Activated CD4-positive, alpha-beta T cell treated with anti-CD3 and anti-CD28 coated beads for 36 hours (primary cell): Measurements from ENCODE around the gene EMX2. TPM values are rescaled to one million over a fixed set of nuclear protein-coding genes. Genes with fewer than 3 reads are reported as not detected.

Source experiments
- ATAC-seq: fragments of 200-7000 bp; cut with Tn5 transposase; one replicate; pipeline ENCODE4 v1.10.0; 2021; ENCODE audit warnings: mild to moderate bottlenecking, moderate library complexity
- CTCF ChIA-PET: fragments of 350-600 bp; sonication (Branson Sonifier 250); formaldehyde crosslinking; loops from one replicate; lab custom pipeline; 2021; ENCODE audit warnings: antibody characterized with exemption; lab: Charles Lee
- POLR2A ChIA-PET: fragments of 350-600 bp; sonication (Branson Sonifier 250); formaldehyde crosslinking; loops from one replicate; lab custom pipeline; 2021; ENCODE audit warnings: antibody characterized with exemption, inconsistent platforms; lab: Charles Lee
- DNase-seq: peaks from one replicate; pipeline ENCODE4 v3.0.0-alpha.2; 2020
- H3K27ac Mint-ChIP-seq: one replicate; pipeline ENCODE4 v1.8.0; 2021; ENCODE audit warnings: mixed read lengths
- H3K27me3 Mint-ChIP-seq: one replicate; pipeline ENCODE4 v1.8.0; 2021; ENCODE audit warnings: mixed read lengths
- H3K36me3 Mint-ChIP-seq: one replicate; pipeline ENCODE4 v1.8.0; 2021; ENCODE audit warnings: low read depth, mixed read lengths
- H3K4me1 Mint-ChIP-seq: one replicate; pipeline ENCODE4 v1.8.0; 2021; ENCODE audit warnings: mixed read lengths
- H3K4me3 Mint-ChIP-seq: one replicate; pipeline ENCODE4 v1.8.0; 2021; ENCODE audit warnings: mild to moderate bottlenecking, moderate library complexity, mixed read lengths
- H3K9me3 Mint-ChIP-seq: one replicate; pipeline ENCODE4 v1.8.0; 2021; ENCODE audit warnings: low read depth, mixed read lengths
- intact Hi-C, 2 experiments: fragments of 100-400 bp; cut with DNase I in 1 of 2; cut with micrococcal nuclease in 1 of 2; formaldehyde crosslinking; loops; one replicate each; pipeline versions ENCODE4 v1.14.2 to v1.15.1; 2022 to 2024; cut with DNase I, micrococcal nuclease
- total RNA-seq, 2 experiments: library from RNA; stranded (reverse); gene quantifications; one replicate each; pipeline ENCODE4 v1.2.3, GENCODE V29; 2021

Gene EMX2
- not detected for total RNA-seq

- DNase-seq, result no peak
- H3K27me3 Mint-ChIP-seq, result peaks cover 72% of the 10 kb centered on the region
- CTCF ChIA-PET, result interaction anchor here (0.7 kb wide), 1 partner anchor 213 kb away, joined by 3 read pairs; no protein-coding TSS in a partner anchor
- H3K4me1 Mint-ChIP-seq, result peaks cover 29% of the 10 kb centered on the region
- POLR2A ChIA-PET, result no interaction called here
- no peaks in the 10 kb centered on the region for H3K36me3 Mint-ChIP-seq
- no peak within 1 kb of the TSS for H3K27ac Mint-ChIP-seq
- ATAC-seq, result no peak
- intact Hi-C loops, result loop anchor here (2.0 to 10.0 kb wide), 2 partner anchors 378 to 406 kb away; no protein-coding TSS in a partner anchor
- H3K9me3 Mint-ChIP-seq, result no peaks in the 10 kb centered on the region
- H3K4me3 Mint-ChIP-seq, result peak within 1 kb of the TSS; percentile 30
Observed at GRCh38 chr10:117542706-117543224, at the start of gene EMX2. Gene EMX2, plus strand, starts transcription at chr10:117542746. Its CDS starts 522 bp downstream, at chr10:117543268.

GRCh38 chr10:117496031-117496430 lies 46.5 kb upstream of the EMX2 start:
- Mint-ChIP-seq H3K36me3 (no peaks in the 10 kb centered on the region), H3K9me3 (no peaks in the 10 kb centered on the region), H3K4me1 (peaks cover 2% of the 10 kb centered on the region), H3K27me3 (peaks cover 29% of the 10 kb centered on the region), H3K4me3 (no peak overlapping the region), H3K27ac (no peak overlapping the region)
- no peak for DNase-seq
- ChIA-PET POLR2A (no interaction called here), CTCF (interaction anchor here (0.6 to 5.2 kb wide), 16 partner anchors 9 to 962 kb away, joined by 3 to 59 read pairs (median 4); no protein-coding TSS in a partner anchor)
- intact Hi-C loops, result loop anchor here (1.0 to 10.0 kb wide), 7 partner anchors 745 to 1049 kb away; no protein-coding TSS in a partner anchor
- no peak for ATAC-seq

- no peaks in the 10 kb centered on the region for H3K9me3 Mint-ChIP-seq
- peak; percentile 72 for ATAC-seq
- H3K4me1 Mint-ChIP-seq, result peaks cover 2% of the 10 kb centered on the region
- intact Hi-C loops, result loop anchor here (1.0 to 10.0 kb wide), 7 partner anchors 745 to 1048 kb away; no protein-coding TSS in a partner anchor
- no peaks in the 10 kb centered on the region for H3K36me3 Mint-ChIP-seq
- no peak overlapping the region for H3K27ac Mint-ChIP-seq
- peaks cover 30% of the 10 kb centered on the region for H3K27me3 Mint-ChIP-seq
- POLR2A ChIA-PET, result no interaction called here
- DNase-seq, result peak; percentile 82
- no peak overlapping the region for H3K4me3 Mint-ChIP-seq
- CTCF ChIA-PET, result interaction anchor here (0.6 to 5.2 kb wide), 26 partner anchors 8 to 962 kb away, joined by 3 to 59 read pairs (median 4); no protein-coding TSS in a partner anchor
Observed at GRCh38 chr10:117496616-117497028, 45.9 kb upstream of the EMX2 start.

- POLR2A ChIA-PET, result no interaction called here
- Mint-ChIP-seq H3K9me3 (no peaks in the 10 kb centered on the region), H3K4me3 (no peak overlapping the region), H3K27ac (no peak overlapping the region), H3K36me3 (no peaks in the 10 kb centered on the region), H3K4me1 (peaks cover 2% of the 10 kb centered on the region), H3K27me3 (peaks cover 36% of the 10 kb centered on the region)
- intact Hi-C loops, result loop anchor here (2.0 to 10.0 kb wide), 3 partner anchors 925 to 1047 kb away; no protein-coding TSS in a partner anchor
- DNase-seq (no peak), ATAC-seq (no peak)
- CTCF ChIA-PET, result interaction anchor here (0.7 to 5.2 kb wide), 11 partner anchors 14 to 967 kb away, joined by 3 to 59 read pairs (median 4); no protein-coding TSS in a partner anchor
Observed at GRCh38 chr10:117497736-117498135, 44.8 kb upstream of the EMX2 start.

GRCh38 chr10:117499248-117500105 lies 43.1 kb upstream of the EMX2 start:
- ChIA-PET CTCF (interaction anchor here (0.6 to 5.2 kb wide), 2 partner anchors 702 to 743 kb away, joined by 3 to 59 read pairs; no protein-coding TSS in a partner anchor), POLR2A (no interaction called here)
- H3K9me3 Mint-ChIP-seq, result no peaks in the 10 kb centered on the region
- intact Hi-C loops, result loop anchor here in 1 of 2 experiments (10.0 kb wide), 1 partner anchor 1045 kb away; no protein-coding TSS in a partner anchor
- DNase-seq (no peak), ATAC-seq (no peak)
- peaks cover 40% of the 10 kb centered on the region for H3K27me3 Mint-ChIP-seq
- no peak overlapping the region for H3K4me3 Mint-ChIP-seq
- H3K27ac Mint-ChIP-seq, result no peak overlapping the region
- no peaks in the 10 kb centered on the region for H3K36me3 Mint-ChIP-seq
- peaks cover 2% of the 10 kb centered on the region for H3K4me1 Mint-ChIP-seq

- ChIA-PET CTCF (no interaction called here), POLR2A (no interaction called here)
- Mint-ChIP-seq H3K4me3 (no peak overlapping the region), H3K9me3 (no peaks in the 10 kb centered on the region), H3K27me3 (peaks cover 30% of the 10 kb centered on the region), H3K4me1 (peaks cover 2% of the 10 kb centered on the region), H3K27ac (no peak overlapping the region), H3K36me3 (no peaks in the 10 kb centered on the region)
- no peak for ATAC-seq
- DNase-seq, result no peak
- intact Hi-C loops, result no loop called here
Observed at GRCh38 chr10:117500456-117500855, 42.1 kb upstream of the EMX2 start.

- no peaks in the 10 kb centered on the region for H3K9me3 Mint-ChIP-seq
- intact Hi-C loops, result no loop called here
Observed at GRCh38 chr10:117501460-117502035, 41.0 kb upstream of the EMX2 start.

GRCh38 chr10:117502421-117503243 lies 39.9 kb upstream of the EMX2 start:
- CTCF ChIA-PET, result interaction anchor here (1.0 to 1.1 kb wide), 2 partner anchors 45 to 957 kb away, joined by 4 to 5 read pairs; no protein-coding TSS in a partner anchor
- DNase-seq, result no peak
- intact Hi-C loops, result no loop called here

More at GRCh38 chr10:117501460-117502035, 41.0 kb upstream of the EMX2 start:
- DNase-seq (no peak), ATAC-seq (no peak)
- ChIA-PET POLR2A (no interaction called here), CTCF (interaction anchor here (0.7 to 0.8 kb wide), 2 partner anchors 10 to 956 kb away, joined by 3 to 4 read pairs; no protein-coding TSS in a partner anchor)
- no peak overlapping the region for H3K27ac Mint-ChIP-seq
- H3K4me1 Mint-ChIP-seq, result peaks cover 2% of the 10 kb centered on the region
- H3K27me3 Mint-ChIP-seq, result peaks cover 22% of the 10 kb centered on the region
- H3K4me3 Mint-ChIP-seq, result no peak overlapping the region
- H3K36me3 Mint-ChIP-seq, result no peaks in the 10 kb centered on the region

GRCh38 chr10:117503244-117504205 lies 39.0 kb upstream of the EMX2 start:
- no peak for DNase-seq
- Mint-ChIP-seq H3K36me3 (no peaks in the 10 kb centered on the region), H3K4me3 (no peak overlapping the region), H3K27ac (no peak overlapping the region), H3K9me3 (no peaks in the 10 kb centered on the region), H3K27me3 (peaks cover 22% of the 10 kb centered on the region), H3K4me1 (no peaks in the 10 kb centered on the region)
- ChIA-PET POLR2A (no interaction called here), CTCF (interaction anchor here (1.0 to 1.1 kb wide), 2 partner anchors 44 to 956 kb away, joined by 4 to 5 read pairs; no protein-coding TSS in a partner anchor)
- no peak for ATAC-seq
- intact Hi-C loops, result no loop called here

More at GRCh38 chr10:117502421-117503243, 39.9 kb upstream of the EMX2 start:
- Mint-ChIP-seq H3K4me3 (no peak overlapping the region), H3K9me3 (no peaks in the 10 kb centered on the region), H3K27me3 (peaks cover 22% of the 10 kb centered on the region), H3K36me3 (no peaks in the 10 kb centered on the region), H3K27ac (no peak overlapping the region), H3K4me1 (no peaks in the 10 kb centered on the region)
- no peak for ATAC-seq
- POLR2A ChIA-PET, result no interaction called here
